GM21423 (cell line): ENCODE data around the gene PCLO.
"Not testable (repeated sequence)": the region's sequence is repeated elsewhere in the genome, so short reads cannot be mapped to it uniquely, and the experiment has no call there.

Experiments
- ATAC-seq: cut with Tn5 transposase; IDR thresholded peaks from one replicate; pipeline ENCODE4 v1.9.1; 2021; ENCODE audit warnings: mild to moderate bottlenecking, moderate library complexity; ENCODE audit not compliant: unreplicated experiment

PCLO gene

DNA sequence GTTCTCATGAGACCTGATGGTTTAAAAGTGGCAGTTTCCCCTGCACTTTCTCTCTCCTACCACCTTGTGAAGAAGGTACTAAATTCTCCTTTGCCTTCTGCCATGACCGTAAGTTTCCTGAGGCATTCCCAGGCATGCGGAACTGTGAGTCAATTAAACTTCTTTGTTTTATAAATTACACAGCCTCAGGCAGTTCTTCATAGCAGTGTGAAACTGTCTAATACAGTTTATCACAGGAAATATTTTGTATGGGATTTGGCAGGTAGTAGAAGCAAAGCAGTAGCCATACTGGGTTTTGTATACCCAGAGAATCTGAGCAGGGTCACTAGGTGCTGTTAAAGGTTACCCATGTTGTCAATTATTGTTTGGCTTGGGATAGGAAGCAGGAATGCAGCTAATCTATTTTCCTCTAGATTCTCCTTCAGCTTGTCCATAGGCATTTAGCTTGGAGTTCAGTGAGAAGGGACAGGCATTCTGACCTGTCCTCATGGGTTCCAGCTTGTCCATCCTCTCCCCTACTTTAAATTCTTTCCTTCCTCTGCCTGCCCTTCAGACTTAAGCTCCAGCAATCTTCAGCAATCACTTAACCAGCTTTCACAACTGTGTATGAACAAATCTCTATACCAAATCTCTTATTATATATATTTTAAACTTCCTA, 186.7 kb downstream of the PCLO start:
- ATAC-seq = no peak

DNA sequence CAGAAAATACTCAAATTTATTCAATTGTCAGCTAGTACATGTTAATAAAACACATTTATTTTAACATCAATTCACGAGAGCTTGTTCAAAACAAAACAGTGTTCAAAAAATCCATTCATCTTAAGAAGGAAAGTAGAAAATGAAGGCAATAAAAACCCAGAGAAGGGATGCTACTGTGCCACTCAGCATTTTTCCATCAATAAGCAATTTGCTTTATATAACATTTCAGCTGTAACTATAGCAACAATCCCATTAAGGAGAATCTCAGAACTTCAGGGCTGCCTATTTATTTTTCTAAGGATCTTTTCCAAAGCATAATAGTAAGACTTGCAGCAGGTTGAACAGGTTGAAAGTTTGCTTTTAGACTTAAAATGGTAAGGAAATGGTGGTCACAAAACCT, 190.5 kb downstream of the PCLO start:
- no peak for ATAC-seq

DNA sequence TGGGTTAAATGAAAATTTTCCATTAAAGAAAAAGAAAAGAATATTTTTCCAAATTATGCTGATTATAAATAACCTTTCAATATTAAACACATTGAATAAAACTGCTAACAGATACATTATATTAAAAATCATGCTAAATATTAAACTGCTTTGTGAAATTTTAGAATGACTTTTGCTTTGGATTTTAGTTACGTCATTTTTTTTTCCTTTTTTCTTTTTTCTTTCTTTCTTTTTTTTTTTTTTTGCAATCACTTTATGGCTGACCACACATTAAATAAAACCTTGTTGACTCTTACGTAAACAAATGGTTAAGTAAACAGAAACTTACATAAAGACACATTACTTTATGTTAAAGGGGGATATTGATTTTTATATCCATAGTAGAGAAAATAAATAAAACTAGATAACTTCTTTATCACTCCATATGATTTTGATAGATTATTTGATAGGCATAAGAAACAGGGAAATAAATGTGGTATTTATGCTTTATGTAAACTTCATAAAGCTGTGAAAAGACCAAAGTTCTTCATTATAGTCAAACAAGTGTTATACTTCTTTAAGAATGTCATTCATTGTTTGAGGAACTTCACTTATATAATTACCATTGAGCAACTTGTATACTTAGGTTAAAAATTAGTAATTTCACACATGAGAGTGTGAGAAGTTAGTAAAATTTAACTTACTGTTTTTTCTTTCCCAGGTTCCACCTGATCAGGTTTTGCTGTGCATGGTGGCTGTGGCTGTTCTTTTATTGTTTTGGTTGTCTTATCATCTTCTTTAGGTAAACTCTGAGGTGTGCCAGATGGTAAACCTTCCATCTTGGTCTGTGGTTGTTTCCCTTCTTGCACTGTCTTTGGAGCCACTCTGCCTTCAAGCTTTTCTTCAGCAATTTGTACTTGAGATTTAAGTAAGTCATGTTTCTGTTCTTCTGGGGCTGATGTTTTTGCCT, 197.3 kb downstream of the PCLO start:
- ATAC-seq = no peak

DNA sequence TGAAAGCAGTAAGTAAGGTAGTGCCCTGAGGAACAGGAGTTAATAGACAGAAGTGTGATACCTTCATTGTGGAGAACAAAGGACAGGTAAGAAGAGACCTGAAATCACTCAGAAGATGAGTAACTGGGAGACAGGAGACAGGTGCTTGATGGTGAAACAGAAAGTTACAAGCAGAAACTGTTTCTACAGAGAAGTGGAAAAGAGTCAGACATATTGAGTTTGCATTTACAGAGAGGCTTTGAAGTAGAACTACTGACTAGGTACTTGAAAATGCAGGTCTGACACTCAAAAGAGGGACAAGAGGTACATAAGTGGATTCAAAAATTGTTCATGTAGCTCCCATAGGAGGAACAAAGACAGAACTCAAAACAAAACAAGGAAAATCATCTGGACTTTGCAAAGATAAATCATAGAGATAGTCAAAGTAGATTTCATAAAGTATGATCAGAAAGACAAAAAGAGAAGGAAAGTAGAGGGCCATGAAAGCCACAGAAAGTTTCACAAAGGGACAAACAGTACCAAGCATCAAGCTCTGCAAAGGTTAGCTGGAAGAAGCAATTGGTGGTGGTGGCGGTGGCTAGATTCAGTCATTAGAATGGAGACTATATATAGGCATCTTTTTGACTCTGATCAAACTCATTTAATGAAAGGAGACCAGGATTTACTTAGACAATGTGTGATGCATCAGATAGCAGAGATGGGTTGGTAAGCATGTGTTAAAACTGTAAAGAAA, 198.4 kb downstream of the PCLO start:
- peak; percentile 63 for ATAC-seq

DNA sequence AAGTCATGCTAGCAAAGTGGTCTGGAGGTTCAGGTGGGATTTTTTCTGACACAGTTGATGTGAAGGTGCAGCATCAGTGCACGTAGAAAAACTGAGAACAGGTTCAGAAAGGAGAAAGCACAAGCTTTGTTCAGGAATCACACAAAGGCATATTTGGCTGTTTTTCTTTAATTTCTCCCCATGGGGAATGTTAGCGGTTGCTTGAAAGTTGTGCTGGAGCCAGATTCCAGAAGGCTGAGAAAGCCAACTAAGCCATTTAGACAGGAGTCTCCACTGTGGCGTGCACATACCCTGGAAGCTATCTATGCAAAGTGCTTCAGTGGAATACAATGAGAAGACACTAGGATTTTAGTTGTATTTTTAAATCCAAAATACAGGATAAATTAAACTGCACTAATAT, 201.4 kb downstream of the PCLO start:
- no peak for ATAC-seq

DNA sequence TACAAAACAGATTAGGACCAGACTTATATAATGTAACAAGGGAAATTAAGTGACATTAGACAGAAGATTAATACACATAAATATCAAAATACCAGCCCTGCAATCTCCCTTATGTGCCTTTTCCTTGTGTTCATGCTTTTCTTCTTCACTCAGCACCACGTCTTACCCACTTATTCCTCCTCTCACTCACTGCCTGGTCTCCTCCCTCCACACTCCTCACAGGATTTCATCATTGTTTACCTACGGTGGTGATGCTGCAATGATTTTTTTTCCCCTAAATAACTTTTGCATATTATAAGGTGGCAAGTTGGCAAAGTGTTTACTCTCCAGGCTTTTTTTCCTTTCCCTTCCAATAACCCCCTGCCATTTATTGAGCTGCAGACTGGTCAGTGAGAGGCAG, 203.2 kb downstream of the PCLO start:
- ATAC-seq = no peak

DNA sequence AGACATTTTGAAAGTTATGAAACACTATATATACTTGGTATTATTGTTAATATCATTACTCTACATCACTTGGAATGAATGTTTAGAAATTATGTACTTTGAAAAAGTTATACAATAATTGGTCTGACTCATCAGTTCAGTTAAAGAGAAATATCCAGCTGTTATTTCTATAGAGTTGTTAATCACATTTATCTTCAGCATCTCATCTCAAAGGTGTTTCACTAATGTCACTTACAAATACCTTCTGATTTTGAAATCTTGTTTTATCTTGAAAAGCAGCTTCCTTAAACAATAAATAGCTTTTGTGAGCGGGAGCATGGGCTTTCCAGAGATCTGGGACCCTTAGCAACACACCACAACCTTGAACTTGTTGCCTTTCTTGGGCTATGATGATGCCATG, 205.2 kb downstream of the PCLO start:
- ATAC-seq = no peak

DNA sequence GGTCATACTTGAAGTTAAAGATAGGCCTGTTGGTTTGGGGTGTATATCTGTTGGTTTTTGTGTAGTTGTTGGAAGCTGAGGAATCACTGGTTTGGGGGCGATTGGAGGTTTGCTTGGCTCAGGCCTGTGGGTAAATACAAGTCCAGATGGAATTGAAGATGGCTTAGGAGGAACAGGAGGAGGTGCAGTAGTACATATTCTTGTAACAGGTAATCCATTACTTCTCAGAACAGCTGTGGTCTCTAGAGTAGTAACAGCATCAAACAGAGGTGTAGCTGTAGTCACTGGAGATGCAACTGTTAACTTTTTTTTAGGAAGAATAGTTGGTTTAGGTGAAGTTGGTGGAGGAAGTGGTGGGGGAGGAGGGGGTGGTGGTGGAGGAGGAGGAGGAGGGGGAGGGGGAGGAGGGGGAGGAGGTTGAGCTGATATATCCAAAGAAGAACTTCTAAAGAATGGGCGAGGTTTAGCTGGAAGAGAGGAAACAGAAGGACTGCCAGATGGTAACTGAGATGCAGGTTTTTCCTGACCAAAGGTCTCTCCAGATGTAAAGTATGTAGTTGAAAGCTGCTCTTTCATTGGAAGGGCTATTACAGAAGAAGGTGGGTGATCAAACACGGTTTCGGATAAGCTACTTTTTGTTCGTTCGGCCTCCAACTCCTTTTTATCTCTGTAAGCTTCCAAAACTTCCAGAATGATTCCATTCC, 209.2 kb downstream of the PCLO start:
- no peak for ATAC-seq

DNA sequence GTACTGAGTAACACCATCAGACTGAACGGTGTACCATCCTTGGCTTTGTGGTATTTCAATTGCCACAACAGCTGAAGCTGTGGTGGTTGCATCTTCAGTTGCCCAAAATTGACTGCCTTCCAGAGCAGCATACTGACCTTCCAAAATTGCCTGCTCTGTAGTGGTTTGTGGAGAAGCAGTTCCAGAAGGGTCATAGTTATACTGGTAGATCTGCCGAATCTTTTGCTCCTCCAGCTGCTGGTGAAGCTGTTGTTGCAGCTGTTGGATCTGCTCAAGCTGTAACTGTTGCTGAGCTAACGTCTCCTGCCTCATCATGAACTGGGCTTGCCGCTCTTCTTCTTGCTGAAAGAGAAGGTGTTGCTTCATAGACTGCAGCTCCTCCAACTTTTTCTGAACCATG, 212.2 kb downstream of the PCLO start:
- ATAC-seq = no peak

DNA sequence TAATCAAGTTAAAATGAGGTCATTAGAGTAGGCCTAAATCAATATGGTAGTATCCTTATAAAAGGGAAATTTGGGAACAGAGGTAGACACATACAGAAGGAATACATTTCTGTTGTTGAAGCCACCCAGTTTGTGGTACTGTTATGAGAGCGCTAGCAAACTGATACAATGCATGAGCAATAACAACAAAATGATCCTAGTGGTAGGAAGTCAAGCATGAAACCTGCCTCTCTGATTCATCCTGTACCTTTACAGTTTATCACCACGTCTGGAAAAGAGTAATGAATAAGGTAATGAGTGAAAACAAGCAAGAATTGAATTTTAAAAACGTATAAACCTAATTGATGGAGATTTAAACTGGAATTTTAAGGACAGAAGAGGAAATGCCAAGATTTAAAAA, 217.2 kb downstream of the PCLO start:
- ATAC-seq = no peak

DNA sequence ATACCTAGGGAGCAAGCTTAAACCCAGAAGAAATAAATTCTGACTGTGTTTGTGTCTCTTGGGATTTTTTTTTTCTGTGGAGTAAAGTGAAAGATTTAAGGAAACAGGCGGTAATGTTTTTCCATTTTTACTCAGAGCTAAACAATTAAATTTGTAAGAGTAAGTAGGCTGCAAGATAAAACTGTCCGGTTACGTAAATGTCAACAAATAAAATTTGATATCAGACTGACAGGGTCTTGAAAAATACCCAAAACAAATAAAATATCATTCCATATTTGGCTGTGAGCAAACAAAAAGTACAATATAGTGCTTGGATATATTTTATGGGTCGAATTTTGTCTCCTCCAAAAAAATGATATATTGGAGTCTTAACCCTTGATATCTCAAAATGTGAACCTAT, 217.6 kb downstream of the PCLO start:
- no peak for ATAC-seq

DNA sequence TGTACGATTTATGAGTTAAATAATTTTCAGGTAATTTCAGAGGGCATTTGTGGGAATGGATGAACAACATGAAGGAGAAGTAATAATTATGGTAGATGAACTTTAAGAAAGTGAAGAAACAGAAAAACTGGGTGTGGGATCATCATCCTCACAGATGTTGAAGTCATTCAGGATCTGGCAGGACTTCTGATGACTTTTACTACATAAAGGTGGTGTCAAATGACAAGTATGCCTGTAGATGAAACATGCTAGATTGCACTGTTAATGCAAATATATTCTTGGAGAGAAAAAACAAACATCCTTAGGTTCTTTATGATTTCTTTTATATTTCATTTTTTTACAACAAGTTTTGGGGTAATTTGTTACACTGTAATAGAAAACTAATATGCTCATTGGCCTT, 230.2 kb downstream of the PCLO start:
- ATAC-seq = no peak

DNA sequence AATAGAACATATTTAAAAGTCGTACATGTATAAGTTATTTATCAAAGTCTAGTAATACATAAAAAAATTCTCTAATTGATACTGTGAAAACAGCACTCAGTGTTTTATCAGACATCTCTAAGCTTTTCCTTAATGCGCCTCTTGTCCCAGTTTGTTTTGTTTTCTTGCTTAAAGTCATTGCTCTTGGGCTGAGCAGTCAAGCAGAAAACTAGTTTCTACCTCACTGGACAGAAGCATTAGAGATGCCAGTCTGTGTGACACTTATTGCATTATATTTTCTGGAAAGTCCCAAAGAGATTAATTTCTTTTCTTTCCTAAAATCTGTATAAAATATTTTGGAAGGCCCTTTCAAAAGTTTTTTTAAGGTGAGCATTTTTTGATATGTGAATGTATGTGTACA, 236.2 kb downstream of the PCLO start:
- no peak for ATAC-seq

DNA sequence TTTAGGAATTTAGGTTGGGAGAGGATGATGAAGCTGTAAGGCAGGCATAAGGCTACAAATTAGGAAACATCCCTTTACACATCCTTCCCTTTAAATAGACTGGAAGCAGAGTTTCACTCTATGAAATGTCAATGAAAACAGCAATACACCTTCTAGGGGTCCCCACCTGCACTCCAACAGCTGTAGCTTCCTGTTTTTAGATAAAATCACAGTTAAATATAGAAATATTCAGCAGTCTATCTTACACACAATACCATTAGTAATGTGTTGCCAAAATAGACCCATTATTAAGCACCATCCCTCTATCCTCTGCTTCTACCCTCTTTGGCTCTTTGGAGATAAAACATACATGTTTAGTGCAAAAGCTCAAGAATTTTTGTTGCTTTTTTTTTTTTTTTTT, 237.4 kb downstream of the PCLO start:
- ATAC-seq = no peak

DNA sequence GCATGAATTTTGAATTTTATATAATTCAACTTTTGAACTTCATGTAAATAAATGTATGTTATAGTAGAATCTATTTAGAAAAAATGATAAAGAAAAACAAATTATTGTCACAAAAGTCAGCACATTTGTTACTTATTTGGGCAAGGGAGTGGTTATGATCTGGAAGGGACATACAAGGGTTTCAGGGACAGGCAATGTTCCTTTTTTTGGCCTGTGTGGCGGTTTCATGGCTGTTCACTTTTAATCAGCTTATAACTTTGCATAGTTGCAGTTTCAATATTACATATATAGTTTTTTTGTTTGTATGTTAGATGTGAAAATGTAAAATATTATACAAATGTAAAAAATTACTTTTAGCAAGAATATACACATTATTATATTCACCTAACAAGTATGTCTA, 256.2 kb downstream of the PCLO start:
- no peak for ATAC-seq

DNA sequence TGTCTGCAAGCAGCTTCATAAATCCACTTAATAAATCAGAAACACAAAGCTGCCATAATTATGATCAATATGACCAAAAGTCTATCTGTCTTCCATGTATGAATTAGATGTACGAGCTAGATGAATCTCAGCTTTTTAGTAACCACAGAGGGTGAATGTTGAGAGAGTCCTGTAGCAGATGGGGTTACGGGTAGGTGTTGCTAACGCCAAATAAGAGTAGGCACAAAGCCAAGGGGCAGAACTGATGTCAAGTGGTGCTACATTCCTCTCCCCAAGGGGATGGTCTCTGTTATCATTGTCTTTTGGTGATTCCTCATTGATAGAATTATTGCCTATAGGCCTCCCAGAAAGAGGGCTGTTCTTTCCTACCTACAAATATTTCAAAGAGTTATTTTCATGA, 257.8 kb downstream of the PCLO start:
- no peak for ATAC-seq

DNA sequence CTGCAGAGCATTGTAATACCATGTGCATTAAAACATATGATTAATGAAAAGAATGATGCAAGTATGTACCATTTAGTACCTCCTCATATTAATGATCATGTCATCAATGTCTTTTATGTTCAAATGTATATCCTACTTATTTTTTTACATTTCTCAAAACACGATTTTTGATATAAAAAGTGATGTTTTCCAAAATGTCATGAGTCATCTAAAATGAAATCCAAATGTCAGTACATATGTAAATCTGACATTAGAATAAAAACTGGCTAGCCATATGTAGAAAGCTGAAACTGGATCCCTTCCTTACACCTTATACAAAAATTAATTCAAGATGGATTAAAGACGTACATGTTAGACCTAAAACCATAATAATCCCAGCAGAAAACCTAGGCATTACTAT, 261.6 kb downstream of the PCLO start:
- ATAC-seq = not testable (repeated sequence)

DNA sequence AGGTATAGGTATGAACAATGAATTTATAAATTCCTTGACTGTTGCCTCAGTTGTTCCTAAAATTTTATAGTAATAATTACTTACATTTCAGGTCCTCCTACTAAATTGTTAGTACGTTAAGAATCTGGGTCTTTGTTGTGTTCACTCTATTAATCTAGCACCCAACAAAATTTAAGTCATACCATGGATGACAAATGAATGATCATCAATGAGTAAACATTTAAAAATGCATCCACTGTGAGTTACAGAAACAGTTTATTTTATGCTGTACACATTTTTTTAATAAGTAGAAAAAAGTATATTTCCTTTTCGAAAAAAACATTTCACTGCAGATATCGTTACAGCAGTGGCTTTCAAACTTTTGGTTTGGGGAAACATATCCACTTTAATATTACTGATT, 265.2 kb downstream of the PCLO start:
- ATAC-seq = no peak

DNA sequence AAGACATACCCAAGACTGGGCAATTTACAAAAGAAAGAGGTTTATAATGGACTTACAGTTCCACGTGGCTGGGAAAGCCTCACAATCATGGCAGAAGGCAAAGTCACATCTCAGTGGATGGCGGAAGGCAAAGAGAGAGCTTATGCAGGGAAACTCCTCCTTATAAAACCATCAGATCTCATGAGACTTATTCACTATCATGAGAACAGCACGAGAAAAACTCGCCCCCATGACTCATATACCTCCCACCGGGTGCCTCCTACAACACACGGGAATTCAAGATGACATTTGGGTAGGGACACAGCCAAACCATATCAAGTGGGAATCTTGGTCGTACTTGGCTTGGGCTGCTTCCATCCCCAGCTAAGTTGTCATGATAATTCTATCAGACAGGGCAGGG, 268.3 kb downstream of the PCLO start:
- ATAC-seq = not testable (repeated sequence)

DNA sequence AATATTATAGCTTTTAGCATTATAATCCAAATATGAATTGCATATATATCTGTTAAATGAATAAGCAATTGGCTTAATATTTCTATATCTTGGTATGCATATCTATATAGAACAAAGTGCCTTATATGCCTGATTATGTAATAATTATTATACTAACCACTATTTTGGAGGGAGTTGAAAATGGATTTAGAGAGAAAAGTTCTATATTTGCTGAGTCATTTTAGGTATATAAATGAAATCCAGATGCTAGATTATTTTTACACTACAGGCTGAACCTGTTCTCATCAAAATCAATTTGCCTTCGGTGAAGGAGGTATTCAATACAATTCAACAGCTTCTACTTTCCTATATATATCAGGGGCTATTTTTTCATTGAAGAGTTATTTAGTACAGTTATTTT, 276.4 kb downstream of the PCLO start:
- ATAC-seq = no peak

DNA sequence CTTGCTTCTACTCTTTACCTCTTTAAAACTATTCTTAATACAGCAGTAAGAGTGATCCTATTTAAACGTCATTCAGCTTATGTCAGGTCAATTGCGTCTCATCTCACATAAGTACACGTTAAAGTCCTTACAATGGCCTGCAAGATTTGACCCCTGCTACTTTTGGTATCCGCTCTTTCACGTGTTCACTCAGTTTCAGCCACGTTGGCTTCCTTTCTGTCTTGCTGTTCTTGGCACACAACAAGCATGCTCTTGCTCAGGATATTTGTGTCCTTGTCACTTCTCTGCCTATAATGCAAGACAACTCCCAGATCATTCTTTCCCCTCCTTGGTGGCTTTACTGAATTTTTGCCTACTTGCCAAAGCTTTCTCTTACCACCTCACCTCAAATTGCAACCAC, 296.8 kb downstream of the PCLO start:
- ATAC-seq = no peak
